Heart right ventricle (tissue), 16 donors: ENCODE results near the gene RIPOR1. TPM values are rescaled to one million over a fixed set of nuclear protein-coding genes. Genes with fewer than 3 reads are reported as not detected.

ENCODE experiments used
- ATAC-seq, 8 donors: fragments of 200-7000 bp; cut with Tn5 transposase; one replicate each; pipeline ENCODE4 v1.9.1; 2020; ENCODE audit warnings: mild to moderate bottlenecking in 8 of 8, moderate library complexity in 8 of 8, moderate number of reproducible peaks in 1 of 8
- DNase-seq, 2 donors: peaks; one replicate each; pipeline ENCODE4 v3.0.0-alpha.2; 2020
- H3K27ac ChIP-seq, 10 donors: fragments of 200-600 bp; sonication (generic) in 2 of 10; one replicate each; pipeline versions ENCODE4 v1.5.0 to v1.8.0; 2020 to 2022; ENCODE audit warnings: mild to moderate bottlenecking in 3 of 10
- H3K27me3 ChIP-seq, 7 donors: fragments of 200-600 bp; one replicate each; pipeline ENCODE4 v1.8.0; 2021 to 2022; ENCODE audit warnings: mild to moderate bottlenecking in 2 of 7
- H3K36me3 ChIP-seq, 9 donors: fragments of 200-600 bp; sonication (generic) in 1 of 9; one replicate each; pipeline versions ENCODE4 v1.5.0 to v1.8.0; 2020 to 2022; ENCODE audit warnings: mild to moderate bottlenecking in 2 of 9
- H3K4me1 ChIP-seq, 9 donors: fragments of 200-600 bp; sonication (generic) in 1 of 9; one replicate each; pipeline versions ENCODE4 v1.5.0 to v1.8.0; 2020 to 2022; ENCODE audit warnings: mild to moderate bottlenecking in 4 of 9
- H3K4me3 ChIP-seq, 10 donors: fragments of 200-600 bp; sonication (generic) in 2 of 10; one replicate each; pipeline versions ENCODE4 v1.5.0 to v1.8.0; 2020 to 2022; ENCODE audit warnings: mild to moderate bottlenecking in 7 of 10, moderate library complexity in 2 of 10
- H3K9me3 ChIP-seq, 11 donors: fragments of 200-600 bp in 10 of 11; sonication (generic) in 2 of 11; one replicate each; pipeline versions ENCODE4 v1.5.0 to v1.8.0; 2013 to 2022; ENCODE audit warnings: mild to moderate bottlenecking in 2 of 11, control low read depth in 1 of 11, moderate library complexity in 1 of 11
- WGBS, 2 donors: extraction: QIAGEN DNeasy Blood & Tissue Kit; methylation state at CpG; one replicate each; pipeline ENCODE4 v1.1.7; 2013; ENCODE audit warnings: inconsistent platforms in 1 of 2; 5-methylcytosine and 5-hydroxymethylcytosine counted together
- intact Hi-C, 10 donors: fragments of 100-400 bp; cut with DNase I; formaldehyde crosslinking; loops; one replicate each; pipeline versions ENCODE4 v1.11.1 to v1.14.2; 2022
- polyA plus RNA-seq, 2 donors: library from polyadenylated mRNA; stranded (reverse); fragments of 200-250 nt; gene quantifications; one replicate each; pipeline ENCODE4 v1.2.3, GENCODE V29; 2013
- total RNA-seq, 10 donors: library from RNA; stranded (reverse); fragmentation: NEBNext Ultra II Directional in 3 of 10; extraction: Animal tissue kit (Norgen Biotek cat#: 25700) in 3 of 10; gene quantifications; one replicate each; pipeline versions ENCODE4 v1.2.1 to v1.2.4, GENCODE V29; 2021 to 2023
- TF ChIP-seq, protein P1 (sequence below), 9 donors: fragments of 200-600 bp; sonication (generic) in 2 of 9; IDR thresholded peaks; one replicate each; pipeline versions ENCODE4 v1.5.0 to v1.8.0; 2021 to 2022; ENCODE audit warnings: antibody characterized with exemption in 9 of 9, mild to moderate bottlenecking in 5 of 9, moderate library complexity in 1 of 9
- donor health status: Arrhythmogenic right ventricular cardiomyopathy.
- donor health status: ischemic (EF 13 %, LVEDD 7.1; RV severe dilation, severe dysfunction).
- donor health status: healthy with polysubstance abuse.
- donor health status: DM: no; HTN: yes; CAD: no.
- donor health status: DM: no; HTN: no; CAD: no.
- donor health status: ischemic (EF 25% LVEDD 6.9; RV normal size, moderate dysfunction).
- donor health status: ischemic (EF 25% LVEDD 5.7; RV mildly dilated, moderate dysfunction).
- donor health status: healthy.
- donor health status: DM: yes; HTN: yes; CAD: no.
- donor health status: Ischemic cardiomyopathy.
- donor health status: ischemic (EF 35%, LVEDD 5.7; RV mildly dilated, moderate dysfunction).
- donor health status: nonischemic (EF 11% LVEDD 7.7; RV severe dilation, severe dysfunction).
- donor health status: DM: yes; HTN: yes; CAD: no.
- donor health status: PGD.
- donor health status: ischemic (EF 29% LVEDD 5.4; RV normal size, mild dysfunction).
- donor health status: nonischemic (EF 23%, LVEDD 6.1; RV moderate dilation, normal function).

Gene RIPOR1
- total and polyA plus RNA-seq, 12 donors, result 40.0 to 86.1 (median 69.2) TPM

DNA sequence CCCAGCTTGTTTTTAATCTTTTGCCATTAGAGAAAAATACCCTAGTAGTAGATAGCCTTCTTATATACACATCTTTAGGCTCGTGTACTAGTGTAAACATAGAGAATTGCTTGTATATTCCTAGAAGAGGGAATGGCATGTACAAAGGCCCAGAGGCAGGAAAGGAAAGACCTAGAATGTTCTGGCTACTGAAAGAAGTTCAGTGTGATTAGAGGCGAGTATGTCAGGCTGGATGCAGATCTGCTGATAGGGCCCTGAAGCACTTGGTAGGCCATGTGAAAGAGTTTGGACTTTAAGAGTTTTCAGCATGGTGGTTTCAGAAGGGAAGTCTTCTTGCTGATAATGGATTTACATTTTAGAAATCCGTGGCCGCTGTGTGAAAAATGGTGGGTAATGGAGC is 51.1 kb downstream of the RIPOR1 start:
- DNase-seq (no peak), ATAC-seq (no peak)
- Histone ChIP-seq H3K27ac (no peak overlapping the region), H3K36me3 (peaks cover 0 to 63% (median 0%) of the 10 kb centered on the region in 9 donors), H3K4me3 (no peak overlapping the region), H3K27me3 (no peaks in the 10 kb centered on the region), H3K4me1 (peaks cover 0 to 4% (median 0%) of the 10 kb centered on the region in 9 donors), H3K9me3 (no peaks in the 10 kb centered on the region)
- 68 to 93% methylated on average over 4 of the region's 4 CpGs for WGBS, 2 donors
- TF ChIP-seq, protein P1, sequence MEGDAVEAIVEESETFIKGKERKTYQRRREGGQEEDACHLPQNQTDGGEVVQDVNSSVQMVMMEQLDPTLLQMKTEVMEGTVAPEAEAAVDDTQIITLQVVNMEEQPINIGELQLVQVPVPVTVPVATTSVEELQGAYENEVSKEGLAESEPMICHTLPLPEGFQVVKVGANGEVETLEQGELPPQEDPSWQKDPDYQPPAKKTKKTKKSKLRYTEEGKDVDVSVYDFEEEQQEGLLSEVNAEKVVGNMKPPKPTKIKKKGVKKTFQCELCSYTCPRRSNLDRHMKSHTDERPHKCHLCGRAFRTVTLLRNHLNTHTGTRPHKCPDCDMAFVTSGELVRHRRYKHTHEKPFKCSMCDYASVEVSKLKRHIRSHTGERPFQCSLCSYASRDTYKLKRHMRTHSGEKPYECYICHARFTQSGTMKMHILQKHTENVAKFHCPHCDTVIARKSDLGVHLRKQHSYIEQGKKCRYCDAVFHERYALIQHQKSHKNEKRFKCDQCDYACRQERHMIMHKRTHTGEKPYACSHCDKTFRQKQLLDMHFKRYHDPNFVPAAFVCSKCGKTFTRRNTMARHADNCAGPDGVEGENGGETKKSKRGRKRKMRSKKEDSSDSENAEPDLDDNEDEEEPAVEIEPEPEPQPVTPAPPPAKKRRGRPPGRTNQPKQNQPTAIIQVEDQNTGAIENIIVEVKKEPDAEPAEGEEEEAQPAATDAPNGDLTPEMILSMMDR (IDR thresholded peaks at IDR 0.05), result no peak
- intact Hi-C loops, result loop anchor here in 1 of 10 donors (5.0 kb wide), 1 partner anchor 58 kb away; no protein-coding TSS in a partner anchor

DNA sequence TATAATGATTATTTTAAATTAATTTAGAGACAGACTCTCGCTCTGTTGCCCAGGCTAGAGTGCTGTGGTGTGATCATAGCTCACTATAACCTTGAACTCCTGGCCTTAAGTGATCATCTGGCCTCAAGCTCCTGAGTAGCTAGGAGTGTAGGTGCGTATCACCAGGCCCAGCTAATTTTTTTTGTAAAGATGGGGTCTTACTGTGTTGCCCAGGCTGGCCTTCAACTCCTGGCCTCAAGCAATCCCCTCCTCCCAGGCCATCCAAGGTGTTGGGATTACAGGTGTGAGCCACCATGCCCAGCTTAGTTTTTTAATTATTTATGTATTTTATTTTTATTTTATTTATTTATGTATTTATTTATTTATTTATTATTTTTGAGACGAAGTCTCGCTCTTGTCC is 51.6 kb downstream of the RIPOR1 start:
- no peak overlapping the region for H3K27ac ChIP-seq
- intact Hi-C loops, result loop anchor here in 1 of 10 donors (5.0 kb wide), 1 partner anchor 57 kb away; no protein-coding TSS in a partner anchor
- ATAC-seq (no peak), DNase-seq (no peak)
- 96 to 97% methylated on average over 4 of the region's 4 CpGs for WGBS, 2 donors
- H3K4me1 ChIP-seq, result peaks cover 0 to 7% (median 0%) of the 10 kb centered on the region in 9 donors
- H3K4me3 ChIP-seq, result no peak overlapping the region
- TF ChIP-seq, protein P1 (IDR thresholded peaks at IDR 0.05), result no peak
- no peaks in the 10 kb centered on the region for H3K27me3 ChIP-seq
- H3K36me3 ChIP-seq, result peaks cover 0 to 58% (median 0%) of the 10 kb centered on the region in 9 donors
- H3K9me3 ChIP-seq, result no peaks in the 10 kb centered on the region

DNA sequence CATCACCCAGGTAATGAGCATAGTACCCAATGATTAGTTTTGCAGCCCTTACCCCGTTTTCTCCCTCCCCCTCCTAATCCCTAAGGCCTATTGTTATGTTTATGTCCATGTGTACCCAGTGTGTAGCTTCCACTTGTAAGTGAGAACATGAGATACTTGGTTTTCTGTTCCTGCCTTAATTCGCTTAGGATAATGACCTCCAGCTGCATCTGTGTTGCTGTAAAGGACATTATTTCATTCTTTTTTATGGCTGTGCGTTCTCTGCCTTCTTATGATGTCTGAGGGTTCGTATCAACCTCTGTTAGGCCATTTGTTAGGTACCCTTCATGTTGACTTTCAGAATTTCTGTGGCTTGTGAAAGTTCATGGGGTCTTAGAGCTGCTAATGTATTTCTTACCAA is 64.7 kb downstream of the RIPOR1 start:
- intact Hi-C loops, result no loop called here
- H3K27me3 ChIP-seq, result no peaks in the 10 kb centered on the region
- no peaks in the 10 kb centered on the region for H3K9me3 ChIP-seq
- no peak overlapping the region for H3K4me3 ChIP-seq
- DNase-seq (no peak), ATAC-seq (no peak)
- 88% methylated on average over 4 of the region's 4 CpGs for WGBS, 2 donors
- H3K36me3 ChIP-seq, result peaks cover 0 to 21% (median 0%) of the 10 kb centered on the region in 9 donors
- peaks cover 0 to 24% (median 8%) of the 10 kb centered on the region in 9 donors for H3K4me1 ChIP-seq
- H3K27ac ChIP-seq, result no peak overlapping the region
- TF ChIP-seq, protein P1 (IDR thresholded peaks at IDR 0.05), result no peak

DNA sequence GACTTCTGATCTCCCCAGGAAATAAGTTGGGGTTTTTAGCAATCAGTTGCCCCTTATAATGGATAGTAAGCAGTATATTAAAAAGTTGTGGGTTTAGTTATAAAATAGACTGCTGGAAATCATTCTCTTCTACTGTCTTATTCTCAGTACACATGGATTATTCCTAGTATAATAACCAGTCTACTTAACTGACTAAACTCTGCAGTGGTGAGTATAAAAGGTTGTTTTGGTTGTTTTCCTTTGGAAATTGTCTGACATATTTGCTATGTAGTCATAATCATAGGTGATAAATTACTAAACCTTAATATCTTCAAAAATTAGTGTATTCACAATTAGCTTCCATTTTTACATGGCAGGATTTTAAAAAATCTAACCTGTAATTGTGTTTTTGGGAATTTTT is 65.1 kb downstream of the RIPOR1 start:
- DNase-seq (no peak), ATAC-seq (no peak)
- peaks cover 0 to 24% (median 10%) of the 10 kb centered on the region in 9 donors for H3K4me1 ChIP-seq
- no peak overlapping the region for H3K4me3 ChIP-seq
- intact Hi-C loops, result no loop called here
- peaks cover 0 to 21% (median 0%) of the 10 kb centered on the region in 9 donors for H3K36me3 ChIP-seq
- TF ChIP-seq, protein P1 (IDR thresholded peaks at IDR 0.05), result no peak
- no peak overlapping the region for H3K27ac ChIP-seq
- no peaks in the 10 kb centered on the region for H3K9me3 ChIP-seq
- no peaks in the 10 kb centered on the region for H3K27me3 ChIP-seq
